Activated CD4-positive, alpha-beta T cell treated with anti-CD3 and anti-CD28 coated beads, Interleukin-2, amount 10 ng/mL, durations not matched to agents 24 days and 14 days (primary cell): ENCODE data around the gene ADAM29. TPM values are rescaled to one million over a fixed set of nuclear protein-coding genes. Genes with fewer than 3 reads are reported as not detected.
"Not testable (repeated sequence)": the region's sequence is repeated elsewhere in the genome, so short reads cannot be mapped to it uniquely, and the experiment has no call there.

ENCODE experiments used
- DNase-seq: peaks from one replicate; pipeline ENCODE4 v3.0.0; 2022
- H3K27ac Mint-ChIP-seq: one replicate; pipeline ENCODE4 v1.8.0; 2022; ENCODE audit warnings: mild to moderate bottlenecking, mixed read lengths
- H3K27me3 Mint-ChIP-seq: one replicate; pipeline ENCODE4 v1.8.0; 2022; ENCODE audit warnings: mixed read lengths
- H3K36me3 Mint-ChIP-seq: one replicate; pipeline ENCODE4 v1.8.0; 2022; ENCODE audit warnings: low read depth, mild to moderate bottlenecking, mixed read lengths
- H3K4me1 Mint-ChIP-seq: one replicate; pipeline ENCODE4 v1.8.0; 2021; ENCODE audit warnings: mixed read lengths
- H3K4me3 Mint-ChIP-seq: one replicate; pipeline ENCODE4 v1.8.0; 2022; ENCODE audit warnings: mild to moderate bottlenecking, moderate library complexity, mixed read lengths
- H3K9me3 Mint-ChIP-seq: one replicate; pipeline ENCODE4 v1.8.0; 2021; ENCODE audit warnings: mixed read lengths
- intact Hi-C: fragments of 100-400 bp; cut with micrococcal nuclease; formaldehyde crosslinking; loops from one replicate; pipeline ENCODE4 v1.15.1; 2023
- total RNA-seq: library from RNA; stranded (reverse); gene quantifications from 2 replicates; pipeline ENCODE4 v1.2.3, GENCODE V29; 2022

Gene ADAM29
- total RNA-seq, 1 donor from 2014 or later = not detected

DNA sequence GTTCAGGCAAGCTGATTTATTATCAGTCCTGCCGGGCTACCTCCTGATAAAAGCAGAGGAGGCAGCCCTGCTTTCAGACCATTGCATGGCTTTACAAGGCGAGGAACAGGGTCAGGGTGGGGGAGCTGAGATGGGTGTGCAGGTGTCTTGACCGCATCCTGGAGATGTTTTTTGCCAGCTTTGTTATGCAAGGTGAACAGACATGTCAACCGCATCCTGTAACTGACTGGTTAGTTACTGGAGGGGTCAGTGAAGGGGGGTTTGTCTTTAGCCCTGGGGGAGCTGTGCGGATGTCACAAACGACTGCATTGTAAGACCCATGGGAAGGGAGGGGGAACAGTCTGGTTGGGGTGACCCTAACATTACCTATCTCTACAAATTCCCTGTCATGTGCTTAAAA lies 10.0 kb downstream of the ADAM29 start:
- H3K9me3 Mint-ChIP-seq = no peaks in the 10 kb centered on the region
- H3K4me1 Mint-ChIP-seq = no peaks in the 10 kb centered on the region

DNA sequence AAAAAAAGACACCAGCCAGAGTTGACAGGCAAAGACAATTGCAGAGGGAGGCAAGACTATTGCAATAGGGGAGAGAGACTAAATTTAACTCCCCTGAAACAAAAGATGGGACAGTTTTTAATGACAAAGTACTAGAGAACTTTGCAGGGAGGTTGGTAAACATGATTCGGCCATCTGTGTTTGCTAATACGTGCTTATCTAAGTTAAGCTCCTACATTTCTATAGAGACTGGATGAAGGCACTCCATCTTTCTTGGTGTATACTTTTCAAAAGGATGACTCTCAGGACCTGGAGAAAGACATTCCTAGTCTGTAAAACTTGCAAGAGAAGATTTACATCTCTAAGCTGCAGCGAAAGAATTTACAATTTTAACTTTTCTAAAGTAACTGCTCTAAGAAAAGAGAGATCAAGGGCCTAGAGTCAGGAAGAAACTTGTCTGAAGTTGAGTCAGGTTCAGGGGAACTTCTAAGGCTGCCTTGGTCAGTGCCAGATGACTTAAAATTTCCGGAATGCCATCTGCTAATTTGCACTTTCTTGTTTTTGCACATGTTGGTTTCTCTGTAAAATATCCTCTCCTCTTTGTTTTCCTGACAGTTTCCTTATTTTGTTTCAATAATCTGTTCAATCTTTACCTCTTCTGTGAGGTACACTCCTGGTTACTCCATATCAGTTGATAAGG lies 10.6 kb downstream of the ADAM29 start:
- H3K27ac Mint-ChIP-seq = no peak overlapping the region
- H3K27me3 Mint-ChIP-seq = no peaks in the 10 kb centered on the region
- no peaks in the 10 kb centered on the region for H3K36me3 Mint-ChIP-seq
- intact Hi-C loops = no loop called here
- H3K9me3 Mint-ChIP-seq = no peaks in the 10 kb centered on the region
- no peak for DNase-seq
- no peak overlapping the region for H3K4me3 Mint-ChIP-seq
- H3K4me1 Mint-ChIP-seq = no peaks in the 10 kb centered on the region

More for the DNA sequence above, 10.0 kb downstream of the ADAM29 start:
- intact Hi-C loops = no loop called here
- Mint-ChIP-seq H3K36me3 (no peaks in the 10 kb centered on the region), H3K27ac (no peak overlapping the region), H3K4me3 (no peak overlapping the region), H3K27me3 (no peaks in the 10 kb centered on the region)
- DNase-seq = no peak

DNA sequence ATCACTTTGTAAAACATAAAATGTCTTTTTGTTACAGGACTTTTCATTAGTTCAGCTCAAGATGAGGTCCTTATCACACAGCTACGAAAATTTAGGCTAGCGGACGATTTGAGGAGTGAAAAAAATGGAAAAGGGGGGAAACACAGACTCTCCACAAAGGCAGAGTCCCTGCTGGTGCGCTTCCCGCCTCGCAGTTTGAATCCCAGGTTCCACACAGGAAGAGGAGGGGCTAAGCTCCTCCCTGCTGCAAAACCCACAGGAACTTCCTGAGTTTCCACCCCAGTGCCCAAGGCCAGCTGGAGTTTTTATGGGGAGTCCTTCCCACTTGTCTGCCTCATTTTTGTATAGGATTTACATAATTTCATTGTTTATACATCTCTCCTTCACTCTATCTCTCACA lies 11.2 kb downstream of the ADAM29 start:
- Mint-ChIP-seq H3K4me3 (no peak overlapping the region), H3K9me3 (no peaks in the 10 kb centered on the region)
- intact Hi-C loops = no loop called here

DNA sequence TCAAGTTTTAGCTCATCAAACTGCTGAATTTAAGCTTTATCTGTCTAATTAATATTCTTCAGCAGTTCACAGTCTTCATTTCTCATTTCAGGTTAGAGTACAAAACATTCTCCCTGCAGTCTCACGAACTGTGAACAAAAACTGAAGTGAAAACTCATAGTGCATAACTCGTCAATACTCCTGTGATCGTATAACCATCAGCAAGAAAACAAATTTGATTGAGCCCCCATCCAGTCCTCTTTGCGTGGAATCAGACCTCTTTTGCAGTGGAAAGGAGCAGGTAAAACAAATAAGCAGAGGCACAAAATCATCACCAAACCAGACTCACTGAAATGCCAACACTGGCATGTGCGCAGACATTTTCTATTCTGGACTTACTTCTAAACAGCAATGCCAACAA lies 12.7 kb downstream of the ADAM29 start:
- Mint-ChIP-seq H3K4me3 (no peak overlapping the region), H3K9me3 (no peaks in the 10 kb centered on the region), H3K36me3 (no peaks in the 10 kb centered on the region), H3K4me1 (no peaks in the 10 kb centered on the region), H3K27ac (no peak overlapping the region), H3K27me3 (no peaks in the 10 kb centered on the region)
- intact Hi-C loops = no loop called here
- no peak for DNase-seq

More for the DNA sequence above, 11.2 kb downstream of the ADAM29 start:
- Mint-ChIP-seq H3K27ac (no peak overlapping the region), H3K4me1 (no peaks in the 10 kb centered on the region), H3K36me3 (no peaks in the 10 kb centered on the region), H3K27me3 (no peaks in the 10 kb centered on the region)
- no peak for DNase-seq

DNA sequence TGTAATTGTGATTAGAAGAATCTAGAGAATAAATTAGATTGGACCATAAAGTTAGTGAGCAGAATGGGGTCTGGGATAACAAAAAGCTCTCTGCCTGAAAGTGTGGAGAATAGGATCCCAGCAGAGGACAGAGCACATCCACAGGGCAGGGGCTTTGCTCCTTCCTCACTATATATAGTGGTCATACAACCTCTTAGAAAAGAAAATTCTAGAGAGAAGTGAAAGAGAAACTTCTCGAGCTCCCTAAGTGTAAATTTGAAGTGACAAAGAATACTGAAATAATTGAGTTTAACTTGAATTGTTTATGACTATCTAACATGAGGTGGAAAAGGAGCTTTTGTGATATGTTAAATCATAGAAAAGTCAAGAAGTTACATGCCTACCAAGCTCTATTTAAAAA lies 14.9 kb downstream of the ADAM29 start:
- no peaks in the 10 kb centered on the region for H3K36me3 Mint-ChIP-seq
- no peak overlapping the region for H3K4me3 Mint-ChIP-seq
- H3K4me1 Mint-ChIP-seq = no peaks in the 10 kb centered on the region
- no peak for DNase-seq
- H3K9me3 Mint-ChIP-seq = no peaks in the 10 kb centered on the region
- intact Hi-C loops = no loop called here
- H3K27ac Mint-ChIP-seq = no peak overlapping the region
- no peaks in the 10 kb centered on the region for H3K27me3 Mint-ChIP-seq

DNA sequence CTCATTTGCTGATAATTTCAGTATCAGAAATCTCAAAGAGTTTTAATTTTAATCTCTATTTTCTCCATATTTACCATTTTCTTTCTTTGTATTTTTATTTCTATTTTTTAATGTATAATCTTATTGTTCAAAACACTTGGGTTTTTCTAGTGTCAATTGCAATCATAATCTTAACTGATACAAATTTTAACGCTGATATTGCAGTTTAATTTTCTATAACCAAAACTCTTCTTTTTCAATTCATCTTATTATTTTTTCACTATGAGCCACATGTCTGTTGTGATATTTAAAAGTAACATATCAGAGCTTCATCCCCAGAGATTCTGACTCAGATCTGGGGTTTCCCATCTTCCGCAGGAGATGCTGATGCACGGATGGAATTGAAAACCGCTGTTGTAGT lies 16.2 kb downstream of the ADAM29 start:
- no peak overlapping the region for H3K27ac Mint-ChIP-seq
- DNase-seq = no peak

DNA sequence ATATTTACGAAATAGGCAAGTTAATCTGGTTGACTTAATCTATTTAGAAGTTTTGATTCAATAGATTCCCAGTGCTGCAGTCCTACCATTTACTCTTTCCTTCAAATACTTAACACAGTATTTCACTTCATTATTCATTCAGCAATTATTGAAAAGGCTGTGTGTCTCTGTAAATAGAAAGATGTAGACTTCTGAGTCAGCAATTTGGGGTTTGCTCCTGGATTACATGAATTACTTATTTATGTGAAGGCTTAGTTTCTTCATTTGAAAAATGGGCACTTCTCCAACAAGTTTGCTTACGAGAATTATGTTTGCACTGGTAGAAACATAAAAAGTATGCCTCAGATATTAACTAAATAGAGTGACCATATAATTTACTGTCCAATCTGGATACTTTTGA lies 17.4 kb downstream of the ADAM29 start:
- intact Hi-C loops = no loop called here
- Mint-ChIP-seq H3K27me3 (no peaks in the 10 kb centered on the region), H3K4me3 (no peak overlapping the region), H3K27ac (no peak overlapping the region), H3K9me3 (no peaks in the 10 kb centered on the region), H3K4me1 (no peaks in the 10 kb centered on the region), H3K36me3 (no peaks in the 10 kb centered on the region)
- no peak for DNase-seq

More for the DNA sequence above, 16.2 kb downstream of the ADAM29 start:
- Mint-ChIP-seq H3K4me1 (no peaks in the 10 kb centered on the region), H3K9me3 (no peaks in the 10 kb centered on the region), H3K4me3 (no peak overlapping the region), H3K36me3 (no peaks in the 10 kb centered on the region), H3K27me3 (no peaks in the 10 kb centered on the region)
- intact Hi-C loops = no loop called here

DNA sequence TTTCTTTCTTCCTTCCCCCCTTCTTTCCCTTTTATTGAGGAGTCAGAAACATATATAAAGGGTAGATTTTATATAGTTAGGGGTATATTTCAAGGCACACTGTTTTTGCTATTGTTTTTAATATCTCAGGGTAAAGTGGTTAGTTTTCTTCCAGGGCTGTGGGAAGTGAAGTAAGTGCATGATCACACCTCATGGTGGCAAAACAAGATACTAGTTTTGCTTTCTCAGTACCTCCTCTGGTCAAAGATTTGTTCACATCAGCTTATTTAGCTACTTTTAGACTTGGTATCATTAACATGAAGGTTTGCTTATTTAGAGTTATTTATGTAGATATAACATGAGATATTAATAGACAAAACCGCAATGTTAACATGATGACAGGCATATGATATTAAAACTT lies 21.8 kb downstream of the ADAM29 start:
- Mint-ChIP-seq H3K27me3 (no peaks in the 10 kb centered on the region), H3K9me3 (no peaks in the 10 kb centered on the region), H3K36me3 (no peaks in the 10 kb centered on the region), H3K4me1 (no peaks in the 10 kb centered on the region), H3K4me3 (no peak overlapping the region), H3K27ac (no peak overlapping the region)
- no peak for DNase-seq
- intact Hi-C loops = no loop called here

DNA sequence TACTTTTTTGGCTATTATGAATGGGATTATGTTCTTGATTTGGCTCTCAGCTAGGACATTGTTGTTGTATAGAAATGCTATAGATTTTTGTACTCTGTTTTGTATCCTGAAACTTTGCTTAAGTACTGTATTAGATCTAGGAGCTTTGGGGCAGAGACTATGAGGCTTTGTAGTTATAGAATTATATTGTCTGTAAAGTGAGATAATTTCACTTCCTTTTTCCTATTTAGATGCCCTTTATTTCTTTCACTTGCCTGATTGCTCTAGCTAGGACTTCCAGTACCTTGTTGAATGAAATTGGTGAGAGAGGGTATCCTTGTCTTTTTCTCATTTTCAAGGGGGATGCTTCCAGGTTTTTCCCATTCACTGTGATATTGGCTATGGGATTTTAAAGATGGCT lies 28.1 kb downstream of the ADAM29 start:
- H3K27ac Mint-ChIP-seq = no peak overlapping the region
- no peaks in the 10 kb centered on the region for H3K4me1 Mint-ChIP-seq
- H3K27me3 Mint-ChIP-seq = no peaks in the 10 kb centered on the region
- no peak overlapping the region for H3K4me3 Mint-ChIP-seq
- intact Hi-C loops = no loop called here
- no peak for DNase-seq
- H3K36me3 Mint-ChIP-seq = no peaks in the 10 kb centered on the region
- H3K9me3 Mint-ChIP-seq = no peaks in the 10 kb centered on the region

DNA sequence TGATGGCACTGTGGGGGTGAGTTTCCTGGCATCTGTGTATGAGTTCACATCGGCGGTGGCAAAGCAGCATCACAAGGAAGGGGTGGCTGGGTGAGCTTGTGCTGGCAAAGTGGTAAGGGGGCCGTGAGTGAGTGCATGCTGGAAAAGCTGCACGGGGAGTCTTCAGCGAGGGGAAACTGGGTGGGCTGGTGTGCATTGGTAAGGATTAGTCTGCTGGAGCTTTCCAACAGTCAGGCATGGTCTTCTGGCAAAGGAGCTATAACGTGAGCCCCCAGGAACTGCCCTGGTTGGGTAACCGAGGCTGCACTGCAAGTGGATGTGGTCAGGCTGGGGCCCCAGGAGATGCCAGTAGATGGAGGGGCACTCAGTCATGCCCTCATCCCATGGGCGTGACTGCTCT lies 30.7 kb downstream of the ADAM29 start:
- H3K9me3 Mint-ChIP-seq = no peaks in the 10 kb centered on the region
- no peaks in the 10 kb centered on the region for H3K4me1 Mint-ChIP-seq
- no peak overlapping the region for H3K27ac Mint-ChIP-seq
- no peak for DNase-seq
- intact Hi-C loops = no loop called here
- H3K27me3 Mint-ChIP-seq = no peaks in the 10 kb centered on the region
- H3K36me3 Mint-ChIP-seq = no peaks in the 10 kb centered on the region
- H3K4me3 Mint-ChIP-seq = no peak overlapping the region

DNA sequence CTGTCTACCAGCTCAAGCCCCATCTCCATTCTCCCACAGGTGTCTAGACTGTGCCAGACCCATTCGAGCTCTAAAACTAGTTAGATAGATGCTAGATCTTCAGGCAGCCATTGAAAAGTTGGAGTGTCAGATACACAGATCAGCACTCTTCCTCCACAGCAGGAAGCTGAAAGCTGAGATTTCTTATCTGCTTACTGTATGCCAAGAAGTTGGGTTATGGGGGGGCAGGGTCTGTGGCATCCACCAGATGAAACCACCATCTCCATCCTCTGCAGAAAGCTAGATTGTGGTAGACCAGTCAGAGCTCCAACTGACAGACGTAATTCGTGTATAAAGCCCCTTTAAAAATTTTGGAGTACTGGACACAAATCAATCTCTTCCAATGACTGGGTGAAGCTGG lies 54.8 kb downstream of the ADAM29 start:
- Mint-ChIP-seq H3K27me3 (no peaks in the 10 kb centered on the region), H3K36me3 (no peaks in the 10 kb centered on the region), H3K27ac (no peak overlapping the region), H3K4me3 (no peak overlapping the region), H3K4me1 (no peaks in the 10 kb centered on the region), H3K9me3 (no peaks in the 10 kb centered on the region)
- intact Hi-C loops = no loop called here
- DNase-seq = no peak

DNA sequence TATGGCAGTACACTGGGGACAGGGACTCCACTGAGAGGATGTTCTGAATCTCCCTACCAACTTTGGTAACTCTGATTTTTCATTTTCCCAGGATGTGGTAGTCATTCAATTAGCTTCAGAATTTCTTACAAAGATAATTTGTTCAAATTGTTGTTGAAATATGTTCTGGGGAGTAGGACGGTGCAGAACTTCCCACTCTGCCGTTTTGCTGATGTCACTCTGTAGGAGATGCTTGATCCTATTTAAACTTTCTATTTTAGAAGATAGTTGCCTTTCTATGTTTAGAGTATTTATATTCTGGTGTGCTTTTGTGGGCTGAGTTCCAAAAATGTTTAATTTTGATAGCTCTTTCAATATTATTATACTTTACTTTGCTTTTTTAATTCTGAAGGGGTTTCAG lies 55.2 kb downstream of the ADAM29 start:
- Mint-ChIP-seq H3K36me3 (no peaks in the 10 kb centered on the region), H3K4me3 (no peak overlapping the region), H3K27me3 (no peaks in the 10 kb centered on the region), H3K27ac (no peak overlapping the region), H3K4me1 (no peaks in the 10 kb centered on the region), H3K9me3 (no peaks in the 10 kb centered on the region)
- DNase-seq = no peak
- intact Hi-C loops = no loop called here

DNA sequence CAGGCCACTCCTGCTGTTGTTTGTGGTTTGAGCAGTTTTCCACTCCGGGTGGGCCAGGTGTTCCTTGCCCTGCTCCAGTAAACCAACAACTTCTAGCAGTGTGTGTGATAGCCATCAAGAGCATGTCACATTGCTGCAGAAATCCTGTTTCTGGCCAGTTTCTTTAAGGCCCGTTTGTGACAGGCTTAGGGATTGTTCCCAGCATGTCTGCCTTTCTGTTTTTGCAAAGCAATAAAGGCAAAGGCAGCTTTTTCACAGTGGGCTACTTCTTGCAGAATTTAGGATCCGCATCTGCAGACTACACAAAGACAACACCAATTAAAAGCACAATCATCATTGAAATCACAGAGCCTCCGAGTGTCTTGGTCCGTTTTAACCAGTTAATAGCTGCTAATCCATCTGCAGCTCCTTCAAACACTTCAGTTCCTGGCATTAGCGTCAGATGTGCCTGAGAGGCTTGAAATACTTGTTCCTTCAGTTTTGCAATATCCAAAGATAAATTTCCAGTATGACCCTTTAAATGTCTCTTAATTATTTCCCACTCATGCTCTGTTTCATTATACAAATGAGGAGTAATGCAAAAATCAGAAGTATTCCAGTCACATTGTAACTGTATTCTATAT lies 65.1 kb downstream of the ADAM29 start:
- no peak for DNase-seq
- intact Hi-C loops = no loop called here
- Mint-ChIP-seq H3K9me3 (peaks cover 14% of the 10 kb centered on the region), H3K27me3 (no peaks in the 10 kb centered on the region), H3K4me3 (no peak overlapping the region), H3K4me1 (no peaks in the 10 kb centered on the region), H3K36me3 (no peaks in the 10 kb centered on the region), H3K27ac (no peak overlapping the region)

DNA sequence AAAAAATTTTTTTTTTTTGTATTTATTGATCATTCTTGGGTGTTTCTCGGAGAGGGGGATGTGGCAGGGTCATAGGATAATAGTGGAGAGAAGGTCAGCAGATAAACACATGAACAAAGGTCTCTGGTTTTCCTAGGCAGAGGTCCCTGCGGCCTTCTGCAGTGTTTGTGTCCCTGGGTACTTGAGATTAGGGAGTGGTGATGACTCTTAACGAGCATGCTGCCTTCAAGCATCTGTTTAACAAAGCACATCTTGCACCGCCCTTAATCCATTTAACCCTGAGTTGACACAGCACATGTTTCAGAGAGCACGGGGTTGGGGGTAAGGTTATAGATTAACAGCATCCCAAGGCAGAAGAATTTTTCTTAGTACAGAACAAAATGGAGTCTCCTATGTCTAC lies 65.7 kb downstream of the ADAM29 start:
- H3K27me3 Mint-ChIP-seq, H3K4me1 Mint-ChIP-seq, H3K36me3 Mint-ChIP-seq, H3K4me3 Mint-ChIP-seq, intact Hi-C loops, H3K27ac Mint-ChIP-seq, DNase-seq: not testable (repeated sequence)
- peaks cover 14% of the 10 kb centered on the region for H3K9me3 Mint-ChIP-seq

DNA sequence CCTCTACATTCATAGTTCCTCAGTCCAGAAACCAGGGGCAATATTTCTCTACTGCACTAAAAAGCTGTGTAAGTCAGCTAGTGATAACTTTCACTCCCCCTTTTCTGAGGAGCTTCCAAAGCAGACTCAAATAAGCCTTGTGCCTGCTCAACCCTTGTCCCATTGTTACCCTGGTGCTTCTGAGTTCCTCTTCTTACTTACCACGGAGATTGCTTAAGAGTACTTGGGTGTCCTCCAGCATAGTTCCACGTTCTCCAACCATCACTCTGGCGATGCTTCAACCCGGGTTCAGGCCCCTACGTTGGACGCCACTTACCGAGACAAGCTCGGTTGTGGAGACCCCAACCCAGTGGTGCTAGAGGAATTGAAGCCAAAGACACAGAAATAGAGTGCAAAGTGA lies 71.6 kb downstream of the ADAM29 start:
- no peak overlapping the region for H3K27ac Mint-ChIP-seq
- H3K4me1 Mint-ChIP-seq = no peaks in the 10 kb centered on the region
- peaks cover 10% of the 10 kb centered on the region for H3K9me3 Mint-ChIP-seq
- H3K27me3 Mint-ChIP-seq = no peaks in the 10 kb centered on the region
- H3K4me3 Mint-ChIP-seq = no peak overlapping the region
- DNase-seq = no peak
- intact Hi-C loops = no loop called here
- no peaks in the 10 kb centered on the region for H3K36me3 Mint-ChIP-seq
